ENCODE results near the gene NCK1.

DNA sequence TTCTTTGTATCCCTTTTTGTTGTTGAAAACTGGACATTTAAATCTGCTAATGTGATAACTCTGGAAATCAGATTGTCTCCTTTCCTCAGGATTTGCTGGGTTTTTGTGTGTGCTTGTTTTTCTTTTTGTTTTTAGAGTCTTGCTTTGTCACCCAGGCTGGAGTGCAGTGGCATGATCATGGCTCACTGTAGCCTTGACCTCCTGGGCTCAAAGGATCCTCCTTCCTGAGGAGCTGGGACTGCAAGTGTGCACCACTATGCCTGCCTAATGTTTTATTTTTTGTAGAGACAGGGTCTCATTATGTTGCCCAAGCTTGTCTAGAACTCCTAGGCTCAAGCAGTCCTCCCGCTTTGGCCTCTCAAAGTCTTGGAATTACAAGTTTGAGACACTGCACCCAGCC is 51.2 kb downstream of the NCK1 start:
- TF ChIP-seq, protein P1, sequence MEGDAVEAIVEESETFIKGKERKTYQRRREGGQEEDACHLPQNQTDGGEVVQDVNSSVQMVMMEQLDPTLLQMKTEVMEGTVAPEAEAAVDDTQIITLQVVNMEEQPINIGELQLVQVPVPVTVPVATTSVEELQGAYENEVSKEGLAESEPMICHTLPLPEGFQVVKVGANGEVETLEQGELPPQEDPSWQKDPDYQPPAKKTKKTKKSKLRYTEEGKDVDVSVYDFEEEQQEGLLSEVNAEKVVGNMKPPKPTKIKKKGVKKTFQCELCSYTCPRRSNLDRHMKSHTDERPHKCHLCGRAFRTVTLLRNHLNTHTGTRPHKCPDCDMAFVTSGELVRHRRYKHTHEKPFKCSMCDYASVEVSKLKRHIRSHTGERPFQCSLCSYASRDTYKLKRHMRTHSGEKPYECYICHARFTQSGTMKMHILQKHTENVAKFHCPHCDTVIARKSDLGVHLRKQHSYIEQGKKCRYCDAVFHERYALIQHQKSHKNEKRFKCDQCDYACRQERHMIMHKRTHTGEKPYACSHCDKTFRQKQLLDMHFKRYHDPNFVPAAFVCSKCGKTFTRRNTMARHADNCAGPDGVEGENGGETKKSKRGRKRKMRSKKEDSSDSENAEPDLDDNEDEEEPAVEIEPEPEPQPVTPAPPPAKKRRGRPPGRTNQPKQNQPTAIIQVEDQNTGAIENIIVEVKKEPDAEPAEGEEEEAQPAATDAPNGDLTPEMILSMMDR (conservative IDR thresholded peaks at IDR 0.05; ENCODE audit: low read depth in 2 of 2): no peak
- TF ChIP-seq POLR2AphosphoS5 (IDR thresholded peaks at IDR 0.05; ENCODE audit: low read depth) (no peak), EZH2 (IDR thresholded peaks at IDR 0.05; ENCODE audit: low read depth, unreplicated experiment) (no peak), EZH2phosphoT487 (IDR thresholded peaks at IDR 0.05; ENCODE audit: unreplicated experiment) (no peak), CREB1 (CRISPR knock-in tag; IDR thresholded peaks at IDR 0.05; ENCODE audit: low read depth) (no peak), STAT1 (IDR thresholded peaks at IDR 0.05; ENCODE audit: unreplicated experiment) (no peak), JUNB (IDR thresholded peaks at IDR 0.05; ENCODE audit: unreplicated experiment) (no peak), ZNF331 (CRISPR knock-in tag; IDR thresholded peaks at IDR 0.05; ENCODE audit: low read depth) (no peak), NANOG (IDR thresholded peaks at IDR 0.05; ENCODE audit: borderline replicate concordance) (no peak), ZNF114 (CRISPR knock-in tag; IDR thresholded peaks at IDR 0.05) (no peak)
- TF ChIP-seq, protein P2, sequence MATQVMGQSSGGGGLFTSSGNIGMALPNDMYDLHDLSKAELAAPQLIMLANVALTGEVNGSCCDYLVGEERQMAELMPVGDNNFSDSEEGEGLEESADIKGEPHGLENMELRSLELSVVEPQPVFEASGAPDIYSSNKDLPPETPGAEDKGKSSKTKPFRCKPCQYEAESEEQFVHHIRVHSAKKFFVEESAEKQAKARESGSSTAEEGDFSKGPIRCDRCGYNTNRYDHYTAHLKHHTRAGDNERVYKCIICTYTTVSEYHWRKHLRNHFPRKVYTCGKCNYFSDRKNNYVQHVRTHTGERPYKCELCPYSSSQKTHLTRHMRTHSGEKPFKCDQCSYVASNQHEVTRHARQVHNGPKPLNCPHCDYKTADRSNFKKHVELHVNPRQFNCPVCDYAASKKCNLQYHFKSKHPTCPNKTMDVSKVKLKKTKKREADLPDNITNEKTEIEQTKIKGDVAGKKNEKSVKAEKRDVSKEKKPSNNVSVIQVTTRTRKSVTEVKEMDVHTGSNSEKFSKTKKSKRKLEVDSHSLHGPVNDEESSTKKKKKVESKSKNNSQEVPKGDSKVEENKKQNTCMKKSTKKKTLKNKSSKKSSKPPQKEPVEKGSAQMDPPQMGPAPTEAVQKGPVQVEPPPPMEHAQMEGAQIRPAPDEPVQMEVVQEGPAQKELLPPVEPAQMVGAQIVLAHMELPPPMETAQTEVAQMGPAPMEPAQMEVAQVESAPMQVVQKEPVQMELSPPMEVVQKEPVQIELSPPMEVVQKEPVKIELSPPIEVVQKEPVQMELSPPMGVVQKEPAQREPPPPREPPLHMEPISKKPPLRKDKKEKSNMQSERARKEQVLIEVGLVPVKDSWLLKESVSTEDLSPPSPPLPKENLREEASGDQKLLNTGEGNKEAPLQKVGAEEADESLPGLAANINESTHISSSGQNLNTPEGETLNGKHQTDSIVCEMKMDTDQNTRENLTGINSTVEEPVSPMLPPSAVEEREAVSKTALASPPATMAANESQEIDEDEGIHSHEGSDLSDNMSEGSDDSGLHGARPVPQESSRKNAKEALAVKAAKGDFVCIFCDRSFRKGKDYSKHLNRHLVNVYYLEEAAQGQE (IDR thresholded peaks at IDR 0.05; ENCODE audit: unreplicated experiment): no peak
- TF ChIP-seq, protein P3, sequence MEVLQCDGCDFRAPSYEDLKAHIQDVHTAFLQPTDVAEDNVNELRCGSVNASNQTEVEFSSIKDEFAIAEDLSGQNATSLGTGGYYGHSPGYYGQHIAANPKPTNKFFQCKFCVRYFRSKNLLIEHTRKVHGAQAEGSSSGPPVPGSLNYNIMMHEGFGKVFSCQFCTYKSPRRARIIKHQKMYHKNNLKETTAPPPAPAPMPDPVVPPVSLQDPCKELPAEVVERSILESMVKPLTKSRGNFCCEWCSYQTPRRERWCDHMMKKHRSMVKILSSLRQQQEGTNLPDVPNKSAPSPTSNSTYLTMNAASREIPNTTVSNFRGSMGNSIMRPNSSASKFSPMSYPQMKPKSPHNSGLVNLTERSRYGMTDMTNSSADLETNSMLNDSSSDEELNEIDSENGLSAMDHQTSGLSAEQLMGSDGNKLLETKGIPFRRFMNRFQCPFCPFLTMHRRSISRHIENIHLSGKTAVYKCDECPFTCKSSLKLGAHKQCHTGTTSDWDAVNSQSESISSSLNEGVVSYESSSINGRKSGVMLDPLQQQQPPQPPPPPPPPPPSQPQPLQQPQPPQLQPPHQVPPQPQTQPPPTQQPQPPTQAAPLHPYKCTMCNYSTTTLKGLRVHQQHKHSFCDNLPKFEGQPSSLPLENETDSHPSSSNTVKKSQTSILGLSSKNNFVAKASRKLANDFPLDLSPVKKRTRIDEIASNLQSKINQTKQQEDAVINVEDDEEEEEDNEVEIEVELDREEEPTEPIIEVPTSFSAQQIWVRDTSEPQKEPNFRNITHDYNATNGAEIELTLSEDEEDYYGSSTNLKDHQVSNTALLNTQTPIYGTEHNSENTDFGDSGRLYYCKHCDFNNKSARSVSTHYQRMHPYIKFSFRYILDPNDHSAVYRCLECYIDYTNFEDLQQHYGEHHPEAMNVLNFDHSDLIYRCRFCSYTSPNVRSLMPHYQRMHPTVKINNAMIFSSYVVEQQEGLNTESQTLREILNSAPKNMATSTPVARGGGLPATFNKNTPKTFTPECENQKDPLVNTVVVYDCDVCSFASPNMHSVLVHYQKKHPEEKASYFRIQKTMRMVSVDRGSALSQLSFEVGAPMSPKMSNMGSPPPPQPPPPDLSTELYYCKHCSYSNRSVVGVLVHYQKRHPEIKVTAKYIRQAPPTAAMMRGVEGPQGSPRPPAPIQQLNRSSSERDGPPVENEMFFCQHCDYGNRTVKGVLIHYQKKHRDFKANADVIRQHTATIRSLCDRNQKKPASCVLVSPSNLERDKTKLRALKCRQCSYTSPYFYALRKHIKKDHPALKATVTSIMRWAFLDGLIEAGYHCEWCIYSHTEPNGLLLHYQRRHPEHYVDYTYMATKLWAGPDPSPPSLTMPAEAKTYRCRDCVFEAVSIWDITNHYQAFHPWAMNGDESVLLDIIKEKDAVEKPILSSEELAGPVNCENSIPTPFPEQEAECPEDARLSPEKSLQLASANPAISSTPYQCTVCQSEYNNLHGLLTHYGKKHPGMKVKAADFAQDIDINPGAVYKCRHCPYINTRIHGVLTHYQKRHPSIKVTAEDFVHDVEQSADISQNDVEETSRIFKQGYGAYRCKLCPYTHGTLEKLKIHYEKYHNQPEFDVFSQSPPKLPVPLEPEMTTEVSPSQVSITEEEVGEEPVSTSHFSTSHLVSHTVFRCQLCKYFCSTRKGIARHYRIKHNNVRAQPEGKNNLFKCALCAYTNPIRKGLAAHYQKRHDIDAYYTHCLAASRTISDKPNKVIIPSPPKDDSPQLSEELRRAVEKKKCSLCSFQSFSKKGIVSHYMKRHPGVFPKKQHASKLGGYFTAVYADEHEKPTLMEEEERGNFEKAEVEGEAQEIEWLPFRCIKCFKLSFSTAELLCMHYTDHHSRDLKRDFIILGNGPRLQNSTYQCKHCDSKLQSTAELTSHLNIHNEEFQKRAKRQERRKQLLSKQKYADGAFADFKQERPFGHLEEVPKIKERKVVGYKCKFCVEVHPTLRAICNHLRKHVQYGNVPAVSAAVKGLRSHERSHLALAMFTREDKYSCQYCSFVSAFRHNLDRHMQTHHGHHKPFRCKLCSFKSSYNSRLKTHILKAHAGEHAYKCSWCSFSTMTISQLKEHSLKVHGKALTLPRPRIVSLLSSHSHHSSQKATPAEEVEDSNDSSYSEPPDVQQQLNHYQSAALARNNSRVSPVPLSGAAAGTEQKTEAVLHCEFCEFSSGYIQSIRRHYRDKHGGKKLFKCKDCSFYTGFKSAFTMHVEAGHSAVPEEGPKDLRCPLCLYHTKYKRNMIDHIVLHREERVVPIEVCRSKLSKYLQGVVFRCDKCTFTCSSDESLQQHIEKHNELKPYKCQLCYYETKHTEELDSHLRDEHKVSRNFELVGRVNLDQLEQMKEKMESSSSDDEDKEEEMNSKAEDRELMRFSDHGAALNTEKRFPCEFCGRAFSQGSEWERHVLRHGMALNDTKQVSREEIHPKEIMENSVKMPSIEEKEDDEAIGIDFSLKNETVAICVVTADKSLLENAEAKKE (CRISPR knock-in tag; IDR thresholded peaks at IDR 0.05): no peak
- TF ChIP-seq, protein P4, sequence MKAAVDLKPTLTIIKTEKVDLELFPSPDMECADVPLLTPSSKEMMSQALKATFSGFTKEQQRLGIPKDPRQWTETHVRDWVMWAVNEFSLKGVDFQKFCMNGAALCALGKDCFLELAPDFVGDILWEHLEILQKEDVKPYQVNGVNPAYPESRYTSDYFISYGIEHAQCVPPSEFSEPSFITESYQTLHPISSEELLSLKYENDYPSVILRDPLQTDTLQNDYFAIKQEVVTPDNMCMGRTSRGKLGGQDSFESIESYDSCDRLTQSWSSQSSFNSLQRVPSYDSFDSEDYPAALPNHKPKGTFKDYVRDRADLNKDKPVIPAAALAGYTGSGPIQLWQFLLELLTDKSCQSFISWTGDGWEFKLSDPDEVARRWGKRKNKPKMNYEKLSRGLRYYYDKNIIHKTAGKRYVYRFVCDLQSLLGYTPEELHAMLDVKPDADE (IDR thresholded peaks at IDR 0.05): no peak
